ENCODE data around the gene ZG16. TPM values are rescaled to one million over a fixed set of nuclear protein-coding genes. Genes with fewer than 3 reads are reported as not detected.

The ZG16 gene
- total and polyA plus RNA-seq, 2 of the 8 experiments (the other 6 are each of a cell fraction or from before 2014, with no cell fraction given), result not detected

GRCh38 chr16:29808219-29808900, 30.3 kb downstream of the ZG16 start:
- H4K20me1 ChIP-seq (replicated peaks in 1 of 2; ENCODE audit: control insufficient read depth in 1 of 2, insufficient read depth in 2 of 2, low read length in 2 of 2), result peaks cover 15 to 21% of the 10 kb centered on the region in 2 experiments
- H3K23ac ChIP-seq (ENCODE audit: insufficient read length), result no peak overlapping the region
- no peak overlapping the region for H3K4ac ChIP-seq (replicated peaks; ENCODE audit: insufficient read length, low read depth, low read length)
- H2BK15ac ChIP-seq (ENCODE audit: low read length), result no peak overlapping the region
- H2BK120ac ChIP-seq (replicated peaks; ENCODE audit: low read depth, low read length), result no peak overlapping the region
- H3K79me2 ChIP-seq (ENCODE audit: control insufficient read depth in 1 of 2, insufficient read depth in 2 of 2, low read length in 2 of 2), result peaks cover 7 to 29% of the 10 kb centered on the region in 2 experiments
- CTCF ChIA-PET (ENCODE audit: partially characterized antibody), result interaction anchor here (0.5 to 4.4 kb wide), 15 partner anchors 10 to 250 kb away, joined by 3 to 30 read pairs (median 3); partner anchors contain the start of genes KIF22, MVP and PAGR1
- H2BK5ac ChIP-seq (ENCODE audit: low read depth, low read length), result peak overlapping the region; percentile 92
- H3K9ac ChIP-seq (replicated peaks in 1 of 4; ENCODE audit: extremely low read depth in 1 of 4, low read depth in 3 of 4, low read length in 3 of 4), result peak overlapping the region in 3 of 4 experiments; percentile 48 to 53 (median 51); a peak in 6 of 7 replicates
- no peaks in the 10 kb centered on the region for H3K9me3 ChIP-seq (ENCODE audit: insufficient read depth in 2 of 2, low read depth in 1 of 2, low read length in 1 of 2)
- WGBS, 2 experiments (ENCODE audit: extremely low coverage in 1 of 2, insufficient coverage in 1 of 2, insufficient read length in 1 of 2, insufficient replicate concordance in 2 of 2, low coverage in 1 of 2, low lambda C conversion rate in 2 of 2, missing lambda C conversion rate in 1 of 2), result 74% methylated on average over 23 of the region's 25 CpGs; no CpG with 5 or more reads in 1 of the 2 experiments
- H2BK20ac ChIP-seq (ENCODE audit: low read length), result no peak overlapping the region
- POLR2A ChIA-PET (ENCODE audit: partially characterized antibody), result interaction anchor here (0.6 to 3.9 kb wide), 34 partner anchors 9 to 286 kb away, joined by 3 to 41 read pairs (median 5); partner anchors contain the start of genes ALDOA, ASPHD1, CDIPT and KIF22
- H3K18ac ChIP-seq (ENCODE audit: extremely low read depth, low read length), result peak overlapping the region; percentile 55; the same call in 1 of the 2 replicates
- H3K4me2 ChIP-seq (ENCODE audit: insufficient read depth in 1 of 2, low read depth in 2 of 2, low read length in 2 of 2), result peak overlapping the region; percentile 91 to 95
- H4K5ac ChIP-seq (ENCODE audit: insufficient read length, low read depth, low read length), result peak overlapping the region; percentile 55
- no peak overlapping the region for H2AK5ac ChIP-seq (ENCODE audit: low read depth, low read length)
- no peak overlapping the region for H2AFZ ChIP-seq (ENCODE audit: low read length)
- FAIRE-seq, result no peak
- no peak overlapping the region for H3K14ac ChIP-seq (ENCODE audit: insufficient read length)
- no peaks in the 10 kb centered on the region for H3K27me3 ChIP-seq (replicated peaks in 1 of 4; ENCODE audit: control insufficient read depth in 3 of 4, extremely low read depth in 1 of 4, insufficient read depth in 3 of 4, low read length in 3 of 4)
- H3K36me3 ChIP-seq (ENCODE audit: control insufficient read depth in 2 of 4, insufficient read depth in 4 of 4, low read length in 3 of 4), result peaks cover 6 to 35% (median 11%) of the 10 kb centered on the region in 4 experiments
- H3K27ac ChIP-seq (ENCODE audit: low read depth, low read length), result no peak overlapping the region
- H3K79me1 ChIP-seq (ENCODE audit: low read depth, low read length), result no peaks in the 10 kb centered on the region
- no peak overlapping the region for H3K56ac ChIP-seq (replicated peaks; ENCODE audit: insufficient read length, low read depth, low read length)
- H4K91ac ChIP-seq (replicated peaks; ENCODE audit: insufficient read length, low read length), result no peak overlapping the region
- peaks cover 24% of the 10 kb centered on the region for H3K23me2 ChIP-seq (ENCODE audit: low read depth, low read length)
- DNase-seq (ENCODE audit: low read depth in 1 of 2, low spot score in 2 of 2), result no peak
- peak overlapping the region; percentile 54 to 85 (median 69) for H3K4me3 ChIP-seq (ENCODE audit: extremely low read depth in 1 of 4, insufficient read depth in 2 of 4, low read depth in 3 of 4, low read length in 4 of 4)
- H4K8ac ChIP-seq (ENCODE audit: extremely low read depth, insufficient read depth, low read length), result no peak overlapping the region; the same call in 1 of the 2 replicates
- TF ChIP-seq POLR2AphosphoS5 (IDR thresholded peaks at IDR 0.05; ENCODE audit: low read depth, low read length) (0 out of 2 replicates have a peak, but pooled peaks have one; percentile 7), JUN (IDR thresholded peaks at IDR 0.05; ENCODE audit: low read depth, low read length) (no peak), ZNF274 (IDR thresholded peaks at IDR 0.05; ENCODE audit: borderline replicate concordance, extremely low read depth, low read length) (no peak), EP300 (IDR thresholded peaks at IDR 0.05; ENCODE audit: borderline replicate concordance in 1 of 2, low read depth in 2 of 2, low read length in 2 of 2) (no peak), EGR1 (IDR thresholded peaks at IDR 0.05; ENCODE audit: borderline replicate concordance, low read depth, low read length) (no peak), SIN3A (conservative IDR thresholded peaks at IDR 0.05 in 1 of 2, IDR thresholded peaks at IDR 0.05 in 1 of 2; ENCODE audit: low read depth in 1 of 2, low read length in 2 of 2) (no peak), MAFK (IDR thresholded peaks at IDR 0.05; ENCODE audit: low read depth, low read length) (peak; percentile 11; the same call in 1 of the 2 replicates)
- H2BK12ac ChIP-seq (ENCODE audit: low read depth, low read length), result no peak overlapping the region
- H3K4me1 ChIP-seq (replicated peaks in 1 of 4; ENCODE audit: control insufficient read depth in 3 of 4, insufficient read depth in 4 of 4, low read length in 3 of 4), result peaks cover 0 to 47% (median 34%) of the 10 kb centered on the region in 4 experiments; a peak in 6 of 7 replicates
